Measurements from ENCODE around the gene USP35. TPM values are rescaled to one million over a fixed set of nuclear protein-coding genes. Genes with fewer than 3 reads are reported as not detected.

USP35 gene
- total RNA-seq, 1 experiment from 2014 or later: 11.8 TPM

- ATAC-seq: no peak
- ChIA-PET POLR2A (no interaction called here), CTCF (no interaction called here)
- Histone ChIP-seq H3K27me3 (ENCODE audit: control insufficient read depth, insufficient read depth, low read length) (no peaks in the 10 kb centered on the region), H3K4me1 (ENCODE audit: control insufficient read depth, insufficient read depth, low read length) (no peaks in the 10 kb centered on the region), H3K4me3 (ENCODE audit: low read depth in 2 of 2, low read length in 2 of 2) (no peak overlapping the region), H3K36me3 (ENCODE audit: control insufficient read depth, insufficient read depth, low read length) (no peaks in the 10 kb centered on the region), H3K9me3 (ENCODE audit: control insufficient read depth, insufficient read depth, low read depth, low read length) (no peaks in the 10 kb centered on the region), H3K27ac (ENCODE audit: low read length) (no peak overlapping the region)
- intact Hi-C loops (cut with micrococcal nuclease; ENCODE audit: unreplicated experiment) (no loop called here), in situ Hi-C loops (cut with HindIII; ENCODE audit: low pct_unique_long_range_greater_than_20kb, low sequenced_read_pairs) (no loop called here)
- BruUV-seq (replicated peaks): no TSS peak
- no peak for DNase-seq (ENCODE audit: low read depth, low spot score)
- TF ChIP-seq SIN3A (IDR thresholded peaks at IDR 0.05; ENCODE audit: borderline replicate concordance, insufficient read depth, low read depth, low read length) (no peak), POLR2AphosphoS5 (IDR thresholded peaks at IDR 0.05; ENCODE audit: low read depth, low read length) (no peak), REST (IDR thresholded peaks at IDR 0.05; ENCODE audit: insufficient read depth in 1 of 2, low read depth in 2 of 2, low read length in 1 of 2) (no peak), TCF7L2 (IDR thresholded peaks at IDR 0.05; ENCODE audit: low read depth, low read length) (no peak), CTCF (IDR thresholded peaks at IDR 0.05) (no peak)
Measured at GRCh38 chr11:78196661-78197091, 8.0 kb downstream of the USP35 start.

GRCh38 chr11:78197816-78198215 is 9.1 kb downstream of the USP35 start:
- Histone ChIP-seq H3K27me3 (ENCODE audit: control insufficient read depth, insufficient read depth, low read length) (no peaks in the 10 kb centered on the region), H3K27ac (ENCODE audit: low read length) (no peak overlapping the region), H3K36me3 (ENCODE audit: control insufficient read depth, insufficient read depth, low read length) (no peaks in the 10 kb centered on the region), H3K9me3 (ENCODE audit: control insufficient read depth, insufficient read depth, low read depth, low read length) (no peaks in the 10 kb centered on the region), H3K4me1 (ENCODE audit: control insufficient read depth, insufficient read depth, low read length) (no peaks in the 10 kb centered on the region), H3K4me3 (ENCODE audit: low read depth in 2 of 2, low read length in 2 of 2) (no peak overlapping the region)
- BruUV-seq (replicated peaks): no TSS peak
- TF ChIP-seq POLR2AphosphoS5 (IDR thresholded peaks at IDR 0.05; ENCODE audit: low read depth, low read length) (no peak), TCF7L2 (IDR thresholded peaks at IDR 0.05; ENCODE audit: low read depth, low read length) (no peak), REST (IDR thresholded peaks at IDR 0.05; ENCODE audit: insufficient read depth in 1 of 2, low read depth in 2 of 2, low read length in 1 of 2) (no peak), SIN3A (IDR thresholded peaks at IDR 0.05; ENCODE audit: borderline replicate concordance, insufficient read depth, low read depth, low read length) (no peak), CTCF (IDR thresholded peaks at IDR 0.05) (no peak)
- in situ Hi-C loops (cut with HindIII; ENCODE audit: low pct_unique_long_range_greater_than_20kb, low sequenced_read_pairs): no loop called here
- ChIA-PET POLR2A (no interaction called here), CTCF (no interaction called here)
- intact Hi-C loops (cut with micrococcal nuclease; ENCODE audit: unreplicated experiment): no loop called here
- ATAC-seq (peak; percentile 40; the same call in 1 of the 2 replicates), DNase-seq (ENCODE audit: low read depth, low spot score) (no peak)

Measured in Panc1 (cell line).